Liver (tissue), 9 donors: ENCODE measurements around the gene HK2. TPM values are rescaled to one million over a fixed set of nuclear protein-coding genes. Genes with fewer than 3 reads are reported as not detected.

ENCODE experiments used
- DNase-seq: peaks from one replicate; pipeline ENCODE4 v3.0.0-alpha.2; 2017; ENCODE audit warnings: low spot score
- H3K27ac ChIP-seq, 2 donors: one replicate each; pipeline ENCODE4 v1.7.0; 2013; ENCODE audit warnings: inconsistent platforms in 2 of 2, low read length in 2 of 2, control low read depth in 1 of 2, low read depth in 1 of 2, mild to moderate bottlenecking in 1 of 2
- H3K27me3 ChIP-seq, 4 donors: one replicate each; pipeline versions ENCODE4 v1.6.1 to v1.7.0; 2013; ENCODE audit warnings: low read length in 3 of 4, inconsistent platforms in 1 of 4, mild to moderate bottlenecking in 1 of 4, moderate library complexity in 1 of 4; ENCODE audit not compliant: control insufficient read depth in 4 of 4, insufficient read depth in 4 of 4
- H3K36me3 ChIP-seq, 4 donors: one replicate each; pipeline versions ENCODE4 v1.6.1 to v1.7.0; 2013; ENCODE audit warnings: low read length in 3 of 4, mild to moderate bottlenecking in 3 of 4, low read depth in 1 of 4, moderate library complexity in 1 of 4; ENCODE audit not compliant: control insufficient read depth in 4 of 4, insufficient read depth in 3 of 4
- H3K4me1 ChIP-seq, 4 donors: one replicate each; pipeline versions ENCODE4 v1.6.1 to v1.7.0; 2013; ENCODE audit warnings: low read length in 3 of 4, mild to moderate bottlenecking in 3 of 4, moderate library complexity in 1 of 4; ENCODE audit not compliant: control insufficient read depth in 4 of 4, insufficient read depth in 4 of 4
- H3K4me3 ChIP-seq, 3 donors: one replicate each; pipeline versions ENCODE4 v1.6.1 to v1.7.0; 2013; ENCODE audit warnings: low read length in 3 of 3, control low read depth in 1 of 3, low read depth in 1 of 3, mild to moderate bottlenecking in 1 of 3
- H3K9ac ChIP-seq, 2 donors: one replicate each; pipeline ENCODE4 v1.7.0; 2013; ENCODE audit warnings: low read length in 2 of 2, mild to moderate bottlenecking in 2 of 2, moderate library complexity in 2 of 2, control low read depth in 1 of 2, low read depth in 1 of 2
- H3K9me3 ChIP-seq, 4 donors: one replicate each; pipeline versions ENCODE4 v1.6.1 to v1.7.0; 2013; ENCODE audit warnings: low read length in 3 of 4; ENCODE audit not compliant: control insufficient read depth in 4 of 4
- CTCF ChIP-seq: fragments of 150-350 bp; IDR thresholded peaks from 2 replicates; pipeline ENCODE4 v1.5.1; 2017; ENCODE audit warnings: improper control_type of control experiment, low read depth, low read length; ENCODE audit not compliant: missing input control
- FOXA2 ChIP-seq: IDR thresholded peaks from 2 replicates; pipeline ENCODE4 v1.6.1; 2016; ENCODE audit warnings: antibody characterized with exemption
- GABPA ChIP-seq, 2 donors: IDR thresholded peaks in 1 of 2; conservative IDR thresholded peaks in 1 of 2; 2 replicates each; pipeline ENCODE4 v1.6.1; 2016; ENCODE audit warnings: antibody characterized with exemption in 2 of 2, mild to moderate bottlenecking in 1 of 2, moderate library complexity in 1 of 2
- HNF4A ChIP-seq, 2 donors: conservative IDR thresholded peaks; 2 replicates each; pipeline ENCODE4 v1.6.1; 2016; ENCODE audit warnings: antibody characterized with exemption in 2 of 2, mild to moderate bottlenecking in 2 of 2
- HNF4G ChIP-seq: IDR thresholded peaks from 2 replicates; pipeline ENCODE4 v1.6.1; 2016; ENCODE audit warnings: antibody characterized with exemption
- NR2F2 ChIP-seq: IDR thresholded peaks from 2 replicates; pipeline ENCODE4 v1.6.1; 2016; ENCODE audit warnings: antibody characterized with exemption
- RAD21 ChIP-seq, 2 donors: IDR thresholded peaks; 2 replicates each; pipeline ENCODE4 v1.6.1; 2016; ENCODE audit warnings: antibody characterized with exemption in 2 of 2, mild to moderate bottlenecking in 2 of 2
- RXRA ChIP-seq, 2 donors: IDR thresholded peaks; 2 replicates each; pipeline ENCODE4 v1.6.1; 2017 to 2018; ENCODE audit warnings: antibody characterized with exemption in 2 of 2, mild to moderate bottlenecking in 1 of 2
- SP1 ChIP-seq: IDR thresholded peaks from 2 replicates; pipeline ENCODE4 v1.6.1; 2018; ENCODE audit warnings: antibody characterized with exemption, mild to moderate bottlenecking
- TAF1 ChIP-seq: conservative IDR thresholded peaks from 2 replicates; pipeline ENCODE4 v1.6.1; 2016; ENCODE audit warnings: antibody characterized with exemption, mild to moderate bottlenecking
- YY1 ChIP-seq: IDR thresholded peaks from 2 replicates; pipeline ENCODE4 v1.6.1; 2016; ENCODE audit warnings: antibody characterized with exemption, mild to moderate bottlenecking
- WGBS: extraction: QIAGEN DNeasy Blood & Tissue Kit; methylation state at CpG from one replicate; pipeline ENCODE4 v1.1.7; 2013; 5-methylcytosine and 5-hydroxymethylcytosine counted together
- polyA plus RNA-seq, 2 donors: library from polyadenylated mRNA; stranded (reverse) in 1 of 2; unstranded in 1 of 2; fragments of 200-250 nt in 1 of 2; fragments of >200 nt in 1 of 2; fragmentation: Nextera tagmentation in 1 of 2; extraction: Ambion mirVana in 1 of 2; gene quantifications; one replicate each; pipeline versions ENCODE4 v1.2.1 to v1.2.3, GENCODE V29; 2013 to 2015
- total RNA-seq, 2 donors: library from RNA; depleted of rRNA; stranded (reverse); fragments of >200 nt; gene quantifications; one replicate each; pipeline ENCODE4 v1.2.3, GENCODE V29; 2014
- TF ChIP-seq, protein P1 (sequence below): IDR thresholded peaks from 2 replicates; pipeline ENCODE4 v1.6.1; 2016; ENCODE audit warnings: antibody characterized with exemption
- TF ChIP-seq, protein P2 (sequence below): IDR thresholded peaks from 2 replicates; pipeline ENCODE4 v1.6.1; 2016; ENCODE audit warnings: antibody characterized with exemption, mild to moderate bottlenecking
- TF ChIP-seq, protein P3 (sequence below): IDR thresholded peaks from 2 replicates; pipeline ENCODE4 v1.6.1; 2016; ENCODE audit warnings: antibody characterized with exemption
- donor health status: healthy.
- donor health status: healthy.
- donor health status: healthy.
- donor health status: healthy.
- donor health status: healthy.

The HK2 gene
- total and polyA plus RNA-seq, 4 donors, result 0.21 to 3.5 (median 1.0) TPM

DNA sequence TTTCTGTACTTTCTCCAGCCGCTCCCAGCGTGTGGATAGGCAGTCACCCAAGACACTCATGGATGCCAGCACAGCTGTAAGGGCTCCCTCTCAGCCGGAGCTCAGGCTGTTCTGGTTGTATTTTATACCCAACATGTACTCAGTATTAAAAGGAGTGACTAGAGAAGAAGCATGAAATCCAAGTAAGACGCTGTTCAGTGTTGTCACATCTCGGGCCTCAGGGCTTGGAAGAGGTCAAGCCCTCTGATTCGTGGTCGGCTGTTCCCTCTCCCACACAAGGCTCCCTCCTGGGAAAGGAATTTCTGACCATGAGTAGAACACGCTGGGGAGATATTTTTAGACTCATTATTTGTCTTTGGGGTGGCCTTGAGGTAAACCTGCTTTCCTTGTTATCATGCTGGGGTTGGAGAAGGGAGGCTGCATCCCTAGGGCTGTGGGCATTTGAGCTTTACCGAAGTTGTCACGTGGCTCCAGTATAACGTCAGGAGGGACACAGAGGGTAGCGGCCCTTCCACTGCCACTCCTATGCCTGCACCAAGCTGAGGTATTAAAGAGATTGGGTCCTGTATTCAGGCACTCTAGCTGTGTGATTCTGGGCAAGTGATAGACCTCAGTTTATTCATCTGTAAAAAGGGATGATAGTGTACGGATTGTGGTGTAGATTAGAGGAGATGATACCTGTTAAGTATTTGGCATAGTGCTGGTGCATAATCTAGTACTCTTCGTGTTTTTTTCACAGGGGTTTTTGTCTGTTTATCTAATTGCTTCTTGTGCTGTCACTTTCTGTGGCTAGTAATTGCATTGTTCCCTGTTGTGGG lies 34.1 kb downstream of the HK2 start (continued):
- TF ChIP-seq CTCF (no peak), SP1 (no peak), YY1 (no peak), NR2F2 (no peak), RXRA (IDR thresholded peaks at IDR 0.05) (no peak), RAD21 (IDR thresholded peaks at IDR 0.05) (no peak)

DNA sequence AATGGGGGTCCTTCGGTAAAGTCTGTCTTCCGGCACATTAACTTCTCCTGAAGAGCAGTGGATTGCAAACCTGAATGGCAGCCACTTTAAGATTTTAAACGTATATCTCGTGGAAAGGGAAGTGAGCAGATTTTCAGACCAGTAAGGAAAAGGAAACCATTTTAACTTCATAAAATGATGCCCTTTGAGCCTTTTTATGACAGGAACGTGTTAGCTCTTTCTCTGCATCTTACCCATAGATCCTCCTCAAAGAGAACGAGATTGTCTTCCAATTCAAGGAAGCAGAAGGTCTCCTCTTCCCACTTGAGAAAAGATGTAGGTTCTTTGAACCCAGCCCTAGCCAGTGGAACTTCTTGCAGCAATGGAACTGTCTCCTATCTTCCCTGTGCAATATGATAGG lies 35.6 kb downstream of the HK2 start:
- Histone ChIP-seq H3K4me3 (no peak overlapping the region), H3K9me3 (no peaks in the 10 kb centered on the region), H3K4me1 (no peaks in the 10 kb centered on the region), H3K36me3 (no peaks in the 10 kb centered on the region), H3K9ac (no peak overlapping the region), H3K27me3 (peaks cover 0 to 2% (median 0%) of the 10 kb centered on the region in 4 donors), H3K27ac (no peak overlapping the region)
- no peak for DNase-seq
- TF ChIP-seq RAD21 (IDR thresholded peaks at IDR 0.05) (no peak), CTCF (no peak), NR2F2 (no peak), TAF1 (no peak), HNF4A (conservative IDR thresholded peaks at IDR 0.05) (no peak), YY1 (no peak), FOXA2 (no peak), HNF4G (no peak), GABPA (IDR thresholded peaks at IDR 0.05 in 1 of 2, conservative IDR thresholded peaks at IDR 0.05 in 1 of 2) (no peak)
- TF ChIP-seq, protein P1, sequence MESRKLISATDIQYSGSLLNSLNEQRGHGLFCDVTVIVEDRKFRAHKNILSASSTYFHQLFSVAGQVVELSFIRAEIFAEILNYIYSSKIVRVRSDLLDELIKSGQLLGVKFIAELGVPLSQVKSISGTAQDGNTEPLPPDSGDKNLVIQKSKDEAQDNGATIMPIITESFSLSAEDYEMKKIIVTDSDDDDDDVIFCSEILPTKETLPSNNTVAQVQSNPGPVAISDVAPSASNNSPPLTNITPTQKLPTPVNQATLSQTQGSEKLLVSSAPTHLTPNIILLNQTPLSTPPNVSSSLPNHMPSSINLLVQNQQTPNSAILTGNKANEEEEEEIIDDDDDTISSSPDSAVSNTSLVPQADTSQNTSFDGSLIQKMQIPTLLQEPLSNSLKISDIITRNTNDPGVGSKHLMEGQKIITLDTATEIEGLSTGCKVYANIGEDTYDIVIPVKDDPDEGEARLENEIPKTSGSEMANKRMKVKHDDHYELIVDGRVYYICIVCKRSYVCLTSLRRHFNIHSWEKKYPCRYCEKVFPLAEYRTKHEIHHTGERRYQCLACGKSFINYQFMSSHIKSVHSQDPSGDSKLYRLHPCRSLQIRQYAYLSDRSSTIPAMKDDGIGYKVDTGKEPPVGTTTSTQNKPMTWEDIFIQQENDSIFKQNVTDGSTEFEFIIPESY, result no peak
- 75% methylated on average over 6 of the region's 6 CpGs for WGBS

- no peaks in the 10 kb centered on the region for H3K4me1 ChIP-seq
- TF ChIP-seq, protein P2, sequence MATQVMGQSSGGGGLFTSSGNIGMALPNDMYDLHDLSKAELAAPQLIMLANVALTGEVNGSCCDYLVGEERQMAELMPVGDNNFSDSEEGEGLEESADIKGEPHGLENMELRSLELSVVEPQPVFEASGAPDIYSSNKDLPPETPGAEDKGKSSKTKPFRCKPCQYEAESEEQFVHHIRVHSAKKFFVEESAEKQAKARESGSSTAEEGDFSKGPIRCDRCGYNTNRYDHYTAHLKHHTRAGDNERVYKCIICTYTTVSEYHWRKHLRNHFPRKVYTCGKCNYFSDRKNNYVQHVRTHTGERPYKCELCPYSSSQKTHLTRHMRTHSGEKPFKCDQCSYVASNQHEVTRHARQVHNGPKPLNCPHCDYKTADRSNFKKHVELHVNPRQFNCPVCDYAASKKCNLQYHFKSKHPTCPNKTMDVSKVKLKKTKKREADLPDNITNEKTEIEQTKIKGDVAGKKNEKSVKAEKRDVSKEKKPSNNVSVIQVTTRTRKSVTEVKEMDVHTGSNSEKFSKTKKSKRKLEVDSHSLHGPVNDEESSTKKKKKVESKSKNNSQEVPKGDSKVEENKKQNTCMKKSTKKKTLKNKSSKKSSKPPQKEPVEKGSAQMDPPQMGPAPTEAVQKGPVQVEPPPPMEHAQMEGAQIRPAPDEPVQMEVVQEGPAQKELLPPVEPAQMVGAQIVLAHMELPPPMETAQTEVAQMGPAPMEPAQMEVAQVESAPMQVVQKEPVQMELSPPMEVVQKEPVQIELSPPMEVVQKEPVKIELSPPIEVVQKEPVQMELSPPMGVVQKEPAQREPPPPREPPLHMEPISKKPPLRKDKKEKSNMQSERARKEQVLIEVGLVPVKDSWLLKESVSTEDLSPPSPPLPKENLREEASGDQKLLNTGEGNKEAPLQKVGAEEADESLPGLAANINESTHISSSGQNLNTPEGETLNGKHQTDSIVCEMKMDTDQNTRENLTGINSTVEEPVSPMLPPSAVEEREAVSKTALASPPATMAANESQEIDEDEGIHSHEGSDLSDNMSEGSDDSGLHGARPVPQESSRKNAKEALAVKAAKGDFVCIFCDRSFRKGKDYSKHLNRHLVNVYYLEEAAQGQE, result no peak
- TF ChIP-seq GABPA (IDR thresholded peaks at IDR 0.05 in 1 of 2, conservative IDR thresholded peaks at IDR 0.05 in 1 of 2), result no peak
- TF ChIP-seq NR2F2, result no peak
- TF ChIP-seq CTCF, result no peak
- TF ChIP-seq, protein P3, sequence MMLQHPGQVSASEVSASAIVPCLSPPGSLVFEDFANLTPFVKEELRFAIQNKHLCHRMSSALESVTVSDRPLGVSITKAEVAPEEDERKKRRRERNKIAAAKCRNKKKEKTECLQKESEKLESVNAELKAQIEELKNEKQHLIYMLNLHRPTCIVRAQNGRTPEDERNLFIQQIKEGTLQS, result no peak
Measured at GRCh38 chr2:74870951-74871350, 37.0 kb downstream of the HK2 start.

More at GRCh38 chr2:74870951-74871350, 37.0 kb downstream of the HK2 start:
- DNase-seq, result no peak
- no peak overlapping the region for H3K4me3 ChIP-seq
- no peaks in the 10 kb centered on the region for H3K9me3 ChIP-seq
- H3K36me3 ChIP-seq, result no peaks in the 10 kb centered on the region
- peaks cover 0 to 2% (median 0%) of the 10 kb centered on the region in 4 donors for H3K27me3 ChIP-seq
- no peak overlapping the region for H3K27ac ChIP-seq
- WGBS, result 93% methylated on average over 4 of the region's 4 CpGs
- no peak overlapping the region for H3K9ac ChIP-seq
